ENCODE measurements around the gene PSMB5. TPM values are rescaled to one million over a fixed set of nuclear protein-coding genes. Genes with fewer than 3 reads are reported as not detected.

The PSMB5 gene
- total RNA-seq, 1 experiment from 2014 or later, result 224 TPM

DNA sequence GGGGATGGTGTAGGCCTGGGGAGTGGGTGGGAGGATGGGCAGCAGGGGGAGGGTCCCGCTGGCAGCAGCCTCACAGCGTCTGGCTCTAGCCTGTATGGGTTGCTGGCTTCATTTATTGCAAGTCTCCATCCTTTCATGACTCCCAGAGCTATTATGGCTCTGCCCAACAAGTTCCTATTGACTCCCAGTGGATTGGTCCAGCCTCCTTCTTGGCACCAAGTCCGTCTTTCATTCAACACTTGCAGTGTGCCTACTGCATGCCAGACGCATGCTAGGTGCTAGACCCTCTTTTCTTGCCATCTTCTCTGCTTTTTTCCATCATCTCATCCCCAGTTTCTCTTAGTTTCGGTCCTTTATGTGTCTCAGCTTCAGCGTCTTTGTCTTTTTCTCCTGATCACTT, 8.4 kb upstream of the PSMB5 start:
- DNase-seq (ENCODE audit: low spot score), result no peak
- Mint-ChIP-seq H3K4me3 (no peak overlapping the region), H3K4me1 (peaks cover 9% of the 10 kb centered on the region; the same call in 1 of the 2 replicates), H3K36me3 (peaks cover 3% of the 10 kb centered on the region), H3K27me3 (ENCODE audit: low read depth) (no peaks in the 10 kb centered on the region), H3K9me3 (no peaks in the 10 kb centered on the region), H3K27ac (0 out of 2 replicates have a peak overlapping the region, but pooled peaks have one; percentile 3)
- CTCF ChIA-PET, result interaction anchor here (0.6 to 5.8 kb wide), 12 partner anchors 9 to 114 kb away, joined by 3 to 44 read pairs (median 8); partner anchors contain the start of genes CDH24 and PRMT5
- TF ChIP-seq, protein P1, sequence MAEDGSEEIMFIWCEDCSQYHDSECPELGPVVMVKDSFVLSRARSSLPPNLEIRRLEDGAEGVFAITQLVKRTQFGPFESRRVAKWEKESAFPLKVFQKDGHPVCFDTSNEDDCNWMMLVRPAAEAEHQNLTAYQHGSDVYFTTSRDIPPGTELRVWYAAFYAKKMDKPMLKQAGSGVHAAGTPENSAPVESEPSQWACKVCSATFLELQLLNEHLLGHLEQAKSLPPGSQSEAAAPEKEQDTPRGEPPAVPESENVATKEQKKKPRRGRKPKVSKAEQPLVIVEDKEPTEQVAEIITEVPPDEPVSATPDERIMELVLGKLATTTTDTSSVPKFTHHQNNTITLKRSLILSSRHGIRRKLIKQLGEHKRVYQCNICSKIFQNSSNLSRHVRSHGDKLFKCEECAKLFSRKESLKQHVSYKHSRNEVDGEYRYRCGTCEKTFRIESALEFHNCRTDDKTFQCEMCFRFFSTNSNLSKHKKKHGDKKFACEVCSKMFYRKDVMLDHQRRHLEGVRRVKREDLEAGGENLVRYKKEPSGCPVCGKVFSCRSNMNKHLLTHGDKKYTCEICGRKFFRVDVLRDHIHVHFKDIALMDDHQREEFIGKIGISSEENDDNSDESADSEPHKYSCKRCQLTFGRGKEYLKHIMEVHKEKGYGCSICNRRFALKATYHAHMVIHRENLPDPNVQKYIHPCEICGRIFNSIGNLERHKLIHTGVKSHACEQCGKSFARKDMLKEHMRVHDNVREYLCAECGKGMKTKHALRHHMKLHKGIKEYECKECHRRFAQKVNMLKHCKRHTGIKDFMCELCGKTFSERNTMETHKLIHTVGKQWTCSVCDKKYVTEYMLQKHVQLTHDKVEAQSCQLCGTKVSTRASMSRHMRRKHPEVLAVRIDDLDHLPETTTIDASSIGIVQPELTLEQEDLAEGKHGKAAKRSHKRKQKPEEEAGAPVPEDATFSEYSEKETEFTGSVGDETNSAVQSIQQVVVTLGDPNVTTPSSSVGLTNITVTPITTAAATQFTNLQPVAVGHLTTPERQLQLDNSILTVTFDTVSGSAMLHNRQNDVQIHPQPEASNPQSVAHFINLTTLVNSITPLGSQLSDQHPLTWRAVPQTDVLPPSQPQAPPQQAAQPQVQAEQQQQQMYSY (CRISPR knock-in tag; IDR thresholded peaks at IDR 0.05), result no peak
- no peak for TF ChIP-seq ZNF317 (CRISPR knock-in tag; IDR thresholded peaks at IDR 0.05; ENCODE audit: borderline replicate concordance, low read depth)
- TF ChIP-seq, protein P2, sequence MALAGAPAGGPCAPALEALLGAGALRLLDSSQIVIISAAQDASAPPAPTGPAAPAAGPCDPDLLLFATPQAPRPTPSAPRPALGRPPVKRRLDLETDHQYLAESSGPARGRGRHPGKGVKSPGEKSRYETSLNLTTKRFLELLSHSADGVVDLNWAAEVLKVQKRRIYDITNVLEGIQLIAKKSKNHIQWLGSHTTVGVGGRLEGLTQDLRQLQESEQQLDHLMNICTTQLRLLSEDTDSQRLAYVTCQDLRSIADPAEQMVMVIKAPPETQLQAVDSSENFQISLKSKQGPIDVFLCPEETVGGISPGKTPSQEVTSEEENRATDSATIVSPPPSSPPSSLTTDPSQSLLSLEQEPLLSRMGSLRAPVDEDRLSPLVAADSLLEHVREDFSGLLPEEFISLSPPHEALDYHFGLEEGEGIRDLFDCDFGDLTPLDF (CRISPR knock-in tag; IDR thresholded peaks at IDR 0.05), result no peak
- TF ChIP-seq, protein P3, sequence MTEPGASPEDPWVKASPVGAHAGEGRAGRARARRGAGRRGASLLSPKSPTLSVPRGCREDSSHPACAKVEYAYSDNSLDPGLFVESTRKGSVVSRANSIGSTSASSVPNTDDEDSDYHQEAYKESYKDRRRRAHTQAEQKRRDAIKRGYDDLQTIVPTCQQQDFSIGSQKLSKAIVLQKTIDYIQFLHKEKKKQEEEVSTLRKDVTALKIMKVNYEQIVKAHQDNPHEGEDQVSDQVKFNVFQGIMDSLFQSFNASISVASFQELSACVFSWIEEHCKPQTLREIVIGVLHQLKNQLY (CRISPR knock-in tag; IDR thresholded peaks at IDR 0.05), result no peak
- TF ChIP-seq RORB (CRISPR knock-in tag; IDR thresholded peaks at IDR 0.05), result no peak
- TF ChIP-seq, protein P4, sequence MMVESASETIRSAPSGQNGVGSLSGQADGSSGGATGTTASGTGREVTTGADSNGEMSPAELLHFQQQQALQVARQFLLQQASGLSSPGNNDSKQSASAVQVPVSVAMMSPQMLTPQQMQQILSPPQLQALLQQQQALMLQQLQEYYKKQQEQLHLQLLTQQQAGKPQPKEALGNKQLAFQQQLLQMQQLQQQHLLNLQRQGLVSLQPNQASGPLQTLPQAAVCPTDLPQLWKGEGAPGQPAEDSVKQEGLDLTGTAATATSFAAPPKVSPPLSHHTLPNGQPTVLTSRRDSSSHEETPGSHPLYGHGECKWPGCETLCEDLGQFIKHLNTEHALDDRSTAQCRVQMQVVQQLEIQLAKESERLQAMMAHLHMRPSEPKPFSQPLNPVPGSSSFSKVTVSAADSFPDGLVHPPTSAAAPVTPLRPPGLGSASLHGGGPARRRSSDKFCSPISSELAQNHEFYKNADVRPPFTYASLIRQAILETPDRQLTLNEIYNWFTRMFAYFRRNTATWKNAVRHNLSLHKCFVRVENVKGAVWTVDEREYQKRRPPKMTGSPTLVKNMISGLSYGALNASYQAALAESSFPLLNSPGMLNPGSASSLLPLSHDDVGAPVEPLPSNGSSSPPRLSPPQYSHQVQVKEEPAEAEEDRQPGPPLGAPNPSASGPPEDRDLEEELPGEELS (CRISPR knock-in tag; IDR thresholded peaks at IDR 0.05), result no peak
- TF ChIP-seq, protein P5, sequence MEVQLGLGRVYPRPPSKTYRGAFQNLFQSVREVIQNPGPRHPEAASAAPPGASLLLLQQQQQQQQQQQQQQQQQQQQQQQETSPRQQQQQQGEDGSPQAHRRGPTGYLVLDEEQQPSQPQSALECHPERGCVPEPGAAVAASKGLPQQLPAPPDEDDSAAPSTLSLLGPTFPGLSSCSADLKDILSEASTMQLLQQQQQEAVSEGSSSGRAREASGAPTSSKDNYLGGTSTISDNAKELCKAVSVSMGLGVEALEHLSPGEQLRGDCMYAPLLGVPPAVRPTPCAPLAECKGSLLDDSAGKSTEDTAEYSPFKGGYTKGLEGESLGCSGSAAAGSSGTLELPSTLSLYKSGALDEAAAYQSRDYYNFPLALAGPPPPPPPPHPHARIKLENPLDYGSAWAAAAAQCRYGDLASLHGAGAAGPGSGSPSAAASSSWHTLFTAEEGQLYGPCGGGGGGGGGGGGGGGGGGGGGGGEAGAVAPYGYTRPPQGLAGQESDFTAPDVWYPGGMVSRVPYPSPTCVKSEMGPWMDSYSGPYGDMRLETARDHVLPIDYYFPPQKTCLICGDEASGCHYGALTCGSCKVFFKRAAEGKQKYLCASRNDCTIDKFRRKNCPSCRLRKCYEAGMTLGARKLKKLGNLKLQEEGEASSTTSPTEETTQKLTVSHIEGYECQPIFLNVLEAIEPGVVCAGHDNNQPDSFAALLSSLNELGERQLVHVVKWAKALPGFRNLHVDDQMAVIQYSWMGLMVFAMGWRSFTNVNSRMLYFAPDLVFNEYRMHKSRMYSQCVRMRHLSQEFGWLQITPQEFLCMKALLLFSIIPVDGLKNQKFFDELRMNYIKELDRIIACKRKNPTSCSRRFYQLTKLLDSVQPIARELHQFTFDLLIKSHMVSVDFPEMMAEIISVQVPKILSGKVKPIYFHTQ (CRISPR knock-in tag; IDR thresholded peaks at IDR 0.05), result no peak
- no peak for TF ChIP-seq ZNF232 (CRISPR knock-in tag; IDR thresholded peaks at IDR 0.05)
- TF ChIP-seq HMGA2 (CRISPR knock-in tag; IDR thresholded peaks at IDR 0.05), result no peak
- no peak for TF ChIP-seq ZNF263 (CRISPR knock-in tag; IDR thresholded peaks at IDR 0.05; ENCODE audit: low read depth)
- TF ChIP-seq, protein P6, sequence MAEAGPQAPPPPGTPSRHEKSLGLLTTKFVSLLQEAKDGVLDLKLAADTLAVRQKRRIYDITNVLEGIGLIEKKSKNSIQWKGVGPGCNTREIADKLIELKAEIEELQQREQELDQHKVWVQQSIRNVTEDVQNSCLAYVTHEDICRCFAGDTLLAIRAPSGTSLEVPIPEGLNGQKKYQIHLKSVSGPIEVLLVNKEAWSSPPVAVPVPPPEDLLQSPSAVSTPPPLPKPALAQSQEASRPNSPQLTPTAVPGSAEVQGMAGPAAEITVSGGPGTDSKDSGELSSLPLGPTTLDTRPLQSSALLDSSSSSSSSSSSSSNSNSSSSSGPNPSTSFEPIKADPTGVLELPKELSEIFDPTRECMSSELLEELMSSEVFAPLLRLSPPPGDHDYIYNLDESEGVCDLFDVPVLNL (CRISPR knock-in tag; IDR thresholded peaks at IDR 0.05; ENCODE audit: borderline replicate concordance, low read depth), result no peak
- no peak for TF ChIP-seq TEAD1 (CRISPR knock-in tag; IDR thresholded peaks at IDR 0.05)
- TF ChIP-seq, protein P7, sequence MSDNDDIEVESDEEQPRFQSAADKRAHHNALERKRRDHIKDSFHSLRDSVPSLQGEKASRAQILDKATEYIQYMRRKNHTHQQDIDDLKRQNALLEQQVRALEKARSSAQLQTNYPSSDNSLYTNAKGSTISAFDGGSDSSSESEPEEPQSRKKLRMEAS (CRISPR knock-in tag; IDR thresholded peaks at IDR 0.05), result no peak
- POLR2A ChIA-PET, result interaction anchor here (1.0 kb wide), 1 partner anchor 22 kb away, joined by 3 read pairs; no protein-coding TSS in a partner anchor
- ATAC-seq, result no peak
